T-helper 1 cell treated with Interleukin-12 subunit alpha and Interleukin-12 subunit beta and Interleukin-4 antibody, amounts not matched to agents 30 μg/mL and 1 μg/mL, for 36 hours (primary cell): ENCODE measurements around the gene NF2.

ENCODE experiments used
- H3K27ac Mint-ChIP-seq: one replicate; pipeline ENCODE4 v1.8.0; 2021; ENCODE audit warnings: mild to moderate bottlenecking, mixed read lengths
- H3K27me3 Mint-ChIP-seq: one replicate; pipeline ENCODE4 v1.8.0; 2021; ENCODE audit warnings: low read depth, mixed read lengths
- H3K36me3 Mint-ChIP-seq: one replicate; pipeline ENCODE4 v1.8.0; 2021; ENCODE audit warnings: low read depth, mixed read lengths
- H3K4me1 Mint-ChIP-seq: one replicate; pipeline ENCODE4 v1.8.0; 2021; ENCODE audit warnings: low read depth, mixed read lengths
- H3K4me3 Mint-ChIP-seq: one replicate; pipeline ENCODE4 v1.8.0; 2021; ENCODE audit warnings: mild to moderate bottlenecking, moderate library complexity, mixed read lengths
- H3K9me3 Mint-ChIP-seq: one replicate; pipeline ENCODE4 v1.8.0; 2021; ENCODE audit warnings: mixed read lengths

The NF2 gene

DNA sequence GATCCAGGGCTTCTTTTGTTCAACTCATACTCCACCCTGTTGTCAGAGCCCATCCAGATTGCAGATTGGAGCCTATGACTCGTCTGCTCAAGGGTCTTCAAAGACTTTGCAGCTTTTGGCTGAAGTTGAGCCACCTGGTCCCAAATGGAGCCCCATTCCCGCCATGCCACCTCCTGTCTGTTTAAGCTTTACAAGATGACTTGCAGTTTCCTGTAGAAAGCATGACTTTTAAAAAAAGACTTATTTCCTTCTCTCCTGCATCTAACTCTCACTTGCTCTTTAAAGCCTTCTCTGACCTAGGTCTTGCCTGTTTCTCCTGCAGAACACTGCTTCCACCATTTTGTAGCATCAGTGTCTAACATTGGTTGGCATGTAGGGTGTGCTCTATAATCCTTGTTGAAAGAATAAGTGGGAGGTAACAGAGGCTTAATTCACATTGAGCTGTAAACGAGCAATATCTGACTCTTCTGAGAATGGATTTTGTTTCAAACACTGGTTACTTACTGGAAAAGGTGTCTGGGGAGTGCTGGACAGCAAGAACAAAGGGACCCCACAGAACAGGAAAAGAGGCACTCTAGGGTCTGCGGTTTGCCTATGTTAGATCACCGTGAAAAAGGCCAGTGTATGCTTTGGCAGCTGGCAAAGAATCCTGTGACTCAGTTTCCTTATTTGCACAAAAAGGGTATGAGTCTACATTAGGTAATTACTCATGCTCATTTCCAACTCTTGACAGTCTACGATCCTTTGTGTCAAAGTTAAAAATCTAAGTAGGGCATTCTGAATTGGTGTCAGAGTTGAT is 30.3 kb downstream of the NF2 start:
- Mint-ChIP-seq H3K27ac (no peak overlapping the region), H3K36me3 (peaks cover 14% of the 10 kb centered on the region), H3K4me1 (peaks cover 32% of the 10 kb centered on the region), H3K27me3 (no peaks in the 10 kb centered on the region), H3K4me3 (no peak overlapping the region), H3K9me3 (no peaks in the 10 kb centered on the region)

DNA sequence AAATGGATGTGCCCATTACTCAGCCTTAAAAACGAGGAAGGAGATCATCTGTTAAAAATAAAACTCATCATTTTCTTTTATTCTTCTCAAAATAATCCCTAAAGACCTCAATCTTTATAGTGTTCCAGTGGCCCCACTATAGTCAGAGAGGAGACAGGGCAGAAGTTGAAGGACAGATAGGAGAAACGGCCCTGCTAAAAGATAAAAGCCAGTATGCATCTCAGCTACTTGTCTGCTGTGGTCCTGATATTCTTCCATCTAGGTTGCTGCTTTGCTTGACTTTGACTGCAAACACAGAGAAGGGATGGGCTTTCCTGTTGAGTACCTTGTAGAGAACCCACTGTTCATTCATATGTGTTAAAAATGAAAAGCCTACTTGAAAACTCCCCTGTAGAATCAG is 31.4 kb downstream of the NF2 start:
- Mint-ChIP-seq H3K9me3 (no peaks in the 10 kb centered on the region), H3K4me3 (no peak overlapping the region), H3K36me3 (peaks cover 14% of the 10 kb centered on the region), H3K4me1 (peaks cover 30% of the 10 kb centered on the region), H3K27me3 (no peaks in the 10 kb centered on the region), H3K27ac (no peak overlapping the region)

DNA sequence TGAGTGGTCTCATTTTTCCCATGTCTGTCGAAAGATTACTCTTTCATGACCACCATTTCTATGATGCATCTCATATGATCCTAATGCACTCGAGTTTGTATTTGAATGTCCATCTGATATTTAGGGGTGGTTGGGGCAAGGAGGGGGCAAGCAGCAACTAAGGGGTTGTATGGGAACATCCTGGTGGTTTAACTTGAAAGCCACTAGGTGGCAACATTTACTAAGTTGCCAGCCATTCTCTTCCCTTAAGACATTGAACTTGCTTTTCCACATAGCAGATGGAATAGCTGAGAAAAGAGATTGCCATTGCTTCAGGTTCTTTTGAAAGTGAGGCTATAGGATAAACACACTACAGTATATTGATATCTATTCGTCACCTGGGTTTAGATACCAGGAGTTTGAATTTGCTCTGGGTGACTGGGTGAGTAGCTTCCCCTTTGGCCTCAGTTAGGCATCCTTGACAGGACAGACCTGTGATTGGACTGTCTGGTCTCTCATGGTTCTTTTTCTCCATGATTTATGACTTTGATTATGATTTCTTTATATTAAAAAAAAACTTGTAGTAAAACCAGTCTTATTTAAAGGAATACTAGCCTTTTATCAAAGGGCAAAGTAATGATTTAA is 32.4 kb downstream of the NF2 start:
- H3K27ac Mint-ChIP-seq: no peak overlapping the region
- no peak overlapping the region for H3K4me3 Mint-ChIP-seq
- peaks cover 30% of the 10 kb centered on the region for H3K4me1 Mint-ChIP-seq
- H3K36me3 Mint-ChIP-seq: peaks cover 14% of the 10 kb centered on the region
- no peaks in the 10 kb centered on the region for H3K27me3 Mint-ChIP-seq
- H3K9me3 Mint-ChIP-seq: no peaks in the 10 kb centered on the region

DNA sequence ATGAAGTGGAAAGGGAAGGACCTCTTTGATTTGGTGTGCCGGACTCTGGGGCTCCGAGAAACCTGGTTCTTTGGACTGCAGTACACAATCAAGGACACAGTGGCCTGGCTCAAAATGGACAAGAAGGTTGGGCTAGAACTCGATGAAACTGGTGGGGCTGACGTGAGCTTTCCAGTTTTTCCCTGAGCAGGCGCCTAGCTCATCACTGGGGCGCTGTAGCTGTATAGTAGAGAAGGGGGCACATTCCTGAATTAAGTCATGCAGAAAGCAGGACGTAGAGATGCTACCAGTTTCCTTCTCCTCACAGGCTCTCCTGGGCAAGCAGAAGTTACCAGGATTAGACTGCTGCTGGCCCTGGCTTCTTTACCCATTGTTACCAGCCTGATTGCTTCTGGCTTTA is 33.3 kb downstream of the NF2 start:
- H3K27ac Mint-ChIP-seq: no peak overlapping the region
- peaks cover 16% of the 10 kb centered on the region for H3K36me3 Mint-ChIP-seq
- H3K4me3 Mint-ChIP-seq: no peak overlapping the region
- no peaks in the 10 kb centered on the region for H3K9me3 Mint-ChIP-seq
- peaks cover 36% of the 10 kb centered on the region for H3K4me1 Mint-ChIP-seq
- no peaks in the 10 kb centered on the region for H3K27me3 Mint-ChIP-seq

DNA sequence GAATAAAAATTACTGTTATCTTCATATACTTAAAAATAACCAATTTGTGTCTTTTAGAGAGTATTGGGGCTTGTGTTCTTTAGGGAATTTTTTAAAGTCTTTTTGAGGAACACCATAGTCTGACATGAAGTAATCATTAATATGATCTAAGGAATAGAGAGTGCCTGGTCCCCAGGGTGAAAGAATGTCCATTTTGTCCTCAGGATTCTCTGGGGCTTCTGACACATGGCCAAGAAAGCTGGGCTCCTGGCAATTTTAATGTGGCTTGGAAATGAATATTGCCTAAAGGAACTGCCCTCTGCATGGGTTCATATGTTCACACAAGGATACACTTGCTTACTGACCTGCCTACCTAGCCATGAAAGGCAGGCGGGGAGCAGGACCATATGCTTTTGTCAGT is 33.7 kb downstream of the NF2 start:
- Mint-ChIP-seq H3K9me3 (no peaks in the 10 kb centered on the region), H3K27ac (no peak overlapping the region), H3K36me3 (peaks cover 20% of the 10 kb centered on the region), H3K27me3 (no peaks in the 10 kb centered on the region), H3K4me3 (no peak overlapping the region), H3K4me1 (peaks cover 38% of the 10 kb centered on the region)

DNA sequence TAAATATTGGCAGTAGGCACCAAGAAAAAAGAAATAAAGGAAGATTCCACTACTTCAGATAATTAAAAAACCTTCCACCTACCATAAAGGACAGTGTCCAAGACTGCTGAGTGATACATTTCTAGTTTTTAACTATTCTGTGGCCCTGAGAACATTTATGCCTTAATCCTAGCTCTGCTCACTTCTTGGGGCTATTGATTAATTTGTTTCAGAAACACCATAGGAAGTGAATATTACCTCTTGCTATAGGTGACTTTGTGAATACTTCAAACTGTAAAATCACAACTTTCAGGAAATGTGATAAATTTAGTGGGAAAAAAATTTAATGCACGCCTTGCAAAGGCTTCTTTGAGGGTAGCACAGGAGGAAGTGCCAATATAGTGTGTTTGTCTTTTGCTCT is 35.2 kb downstream of the NF2 start:
- no peaks in the 10 kb centered on the region for H3K27me3 Mint-ChIP-seq
- H3K4me3 Mint-ChIP-seq: no peak overlapping the region
- H3K4me1 Mint-ChIP-seq: peaks cover 33% of the 10 kb centered on the region
- H3K9me3 Mint-ChIP-seq: no peaks in the 10 kb centered on the region
- no peak overlapping the region for H3K27ac Mint-ChIP-seq
- peaks cover 27% of the 10 kb centered on the region for H3K36me3 Mint-ChIP-seq

DNA sequence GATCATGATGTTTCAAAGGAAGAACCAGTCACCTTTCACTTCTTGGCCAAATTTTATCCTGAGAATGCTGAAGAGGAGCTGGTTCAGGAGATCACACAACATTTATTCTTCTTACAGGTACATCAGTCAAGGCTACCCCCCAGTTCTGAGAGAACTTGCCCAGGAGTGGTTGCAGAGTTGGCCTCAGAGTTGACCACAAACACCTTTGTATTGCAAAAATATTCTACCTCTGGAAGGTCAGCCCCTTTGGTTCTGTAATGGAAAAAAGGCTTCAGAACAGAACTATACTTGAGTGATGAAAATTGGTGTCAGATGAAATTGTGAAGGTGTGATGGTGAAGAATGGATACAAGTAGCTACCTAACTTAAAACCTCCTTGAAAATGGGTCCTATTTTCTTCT is 35.7 kb downstream of the NF2 start:
- Mint-ChIP-seq H3K4me1 (peaks cover 28% of the 10 kb centered on the region), H3K27ac (no peak overlapping the region), H3K9me3 (no peaks in the 10 kb centered on the region), H3K27me3 (no peaks in the 10 kb centered on the region), H3K36me3 (peaks cover 27% of the 10 kb centered on the region), H3K4me3 (no peak overlapping the region)

DNA sequence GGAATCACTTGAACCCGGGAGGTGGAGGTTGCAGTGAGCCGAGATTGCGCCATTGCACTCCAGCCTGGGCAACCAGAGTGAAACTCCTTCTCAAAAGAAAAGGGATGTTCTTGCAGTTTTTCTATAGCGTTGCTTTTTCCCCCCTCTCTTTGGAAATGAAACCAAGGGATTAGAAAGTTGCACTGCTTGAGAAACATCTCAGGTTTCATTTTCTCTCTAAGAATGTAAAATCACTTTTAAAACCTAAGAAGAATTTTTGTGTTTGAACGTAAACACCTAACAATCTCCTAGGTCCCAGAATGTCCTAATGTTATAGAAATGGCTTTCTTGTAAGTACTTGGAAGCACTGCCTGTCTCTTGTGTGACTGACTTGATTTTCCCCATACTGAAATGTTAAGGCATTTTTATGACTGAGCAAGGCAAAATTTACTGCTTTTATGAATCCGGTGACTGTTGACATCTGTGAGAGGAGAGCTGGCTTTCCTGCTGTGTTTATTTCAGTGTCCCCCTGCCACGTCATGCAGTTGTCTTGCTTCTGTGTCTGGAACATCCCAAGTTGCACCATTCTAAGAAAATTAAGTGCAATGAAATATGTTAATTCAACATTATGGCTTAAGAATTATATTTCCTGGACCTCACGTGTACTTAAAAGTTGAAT is 37.7 kb downstream of the NF2 start:
- H3K27ac Mint-ChIP-seq: peak overlapping the region; percentile 41
- no peaks in the 10 kb centered on the region for H3K27me3 Mint-ChIP-seq
- H3K4me3 Mint-ChIP-seq: no peak overlapping the region
- no peaks in the 10 kb centered on the region for H3K9me3 Mint-ChIP-seq
- peaks cover 24% of the 10 kb centered on the region for H3K4me1 Mint-ChIP-seq
- peaks cover 31% of the 10 kb centered on the region for H3K36me3 Mint-ChIP-seq

DNA sequence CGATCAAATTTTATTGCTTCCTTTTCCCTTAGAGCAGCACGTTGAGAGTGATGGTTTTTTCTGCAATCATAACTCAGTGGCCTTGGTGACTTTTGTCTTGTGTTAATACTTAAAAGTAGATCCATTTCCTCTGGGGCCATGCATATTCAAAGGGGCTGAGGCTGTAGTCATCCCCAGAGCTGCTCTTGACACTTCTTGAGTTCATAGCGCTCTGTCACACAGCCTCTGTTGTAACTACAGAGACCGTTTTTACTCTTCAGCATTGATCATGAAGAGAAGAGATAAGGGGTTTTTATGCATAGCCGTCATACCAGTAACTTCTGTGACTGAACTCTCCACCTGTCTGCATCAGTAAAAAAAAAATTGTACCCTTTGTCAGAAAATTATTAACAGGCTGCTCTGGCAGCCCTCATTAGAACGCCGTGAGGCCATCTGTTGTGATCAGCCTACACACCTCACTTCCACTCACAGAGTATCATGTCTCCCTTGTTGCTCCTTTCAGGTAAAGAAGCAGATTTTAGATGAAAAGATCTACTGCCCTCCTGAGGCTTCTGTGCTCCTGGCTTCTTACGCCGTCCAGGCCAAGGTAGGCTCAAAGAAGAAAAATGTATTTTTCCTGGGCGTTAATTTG is 38.4 kb downstream of the NF2 start:
- H3K36me3 Mint-ChIP-seq: peaks cover 31% of the 10 kb centered on the region
- no peaks in the 10 kb centered on the region for H3K27me3 Mint-ChIP-seq
- H3K27ac Mint-ChIP-seq: peak overlapping the region; percentile 41
- H3K4me1 Mint-ChIP-seq: peaks cover 24% of the 10 kb centered on the region
- H3K4me3 Mint-ChIP-seq: peak overlapping the region; percentile 22
- no peaks in the 10 kb centered on the region for H3K9me3 Mint-ChIP-seq

DNA sequence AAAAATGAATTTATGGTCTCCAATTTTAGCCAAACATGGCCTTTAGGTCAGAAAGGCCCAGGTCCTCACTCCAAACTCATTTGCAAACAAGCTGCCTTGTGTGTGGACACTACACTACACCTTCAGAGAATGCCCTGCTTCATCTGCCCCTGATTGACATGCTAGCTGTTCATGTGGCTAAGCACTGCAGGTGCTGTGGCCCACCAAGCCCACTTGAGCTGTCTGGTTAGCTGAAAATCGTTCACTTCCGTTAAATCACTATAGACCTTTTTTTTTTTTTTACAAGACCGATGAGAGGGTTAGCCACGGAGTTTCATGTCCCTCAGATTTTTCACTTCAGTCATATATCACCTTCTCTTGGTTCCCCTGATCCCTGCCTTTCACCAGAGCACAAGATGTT is 39.3 kb downstream of the NF2 start:
- Mint-ChIP-seq H3K27me3 (no peaks in the 10 kb centered on the region), H3K4me1 (peaks cover 24% of the 10 kb centered on the region), H3K4me3 (no peak overlapping the region), H3K27ac (peak overlapping the region; percentile 71), H3K36me3 (peaks cover 31% of the 10 kb centered on the region), H3K9me3 (no peaks in the 10 kb centered on the region)

DNA sequence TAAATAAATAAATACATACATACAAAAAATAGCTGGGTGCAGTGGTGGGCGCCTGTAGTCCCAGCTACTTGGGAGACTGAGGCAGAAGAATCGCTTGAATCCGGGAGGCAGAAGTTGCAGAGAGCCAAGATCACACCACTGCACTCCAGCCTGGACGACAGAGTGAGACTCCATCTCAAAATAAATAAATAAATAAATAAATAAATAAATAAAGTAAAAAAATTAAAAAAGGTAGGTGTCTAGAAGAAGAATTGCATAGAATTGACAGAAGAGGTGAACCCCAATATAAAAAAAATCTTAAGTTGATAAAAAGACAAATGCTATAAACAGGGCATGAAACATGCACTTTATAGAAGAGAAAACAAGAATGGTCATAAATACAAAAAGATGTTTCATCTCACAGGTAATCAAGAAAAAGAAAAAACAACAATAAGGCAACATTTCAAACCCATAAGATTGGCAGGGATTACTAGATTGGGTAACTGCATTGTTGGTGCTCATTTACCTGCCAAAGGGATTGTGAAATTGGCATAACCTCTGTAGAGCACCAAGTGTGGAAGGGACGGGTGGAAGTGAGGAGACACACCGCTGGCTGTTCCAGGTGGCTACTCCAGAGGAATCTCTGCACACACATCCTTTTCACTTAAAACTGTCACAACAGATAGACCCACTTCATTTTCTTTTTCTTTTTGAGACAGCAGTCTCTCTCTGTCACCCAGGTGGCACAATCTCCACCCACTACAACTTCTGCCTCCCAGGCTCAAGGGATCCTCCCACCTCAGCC is 44.7 kb downstream of the NF2 start:
- H3K9me3 Mint-ChIP-seq: no peaks in the 10 kb centered on the region

DNA sequence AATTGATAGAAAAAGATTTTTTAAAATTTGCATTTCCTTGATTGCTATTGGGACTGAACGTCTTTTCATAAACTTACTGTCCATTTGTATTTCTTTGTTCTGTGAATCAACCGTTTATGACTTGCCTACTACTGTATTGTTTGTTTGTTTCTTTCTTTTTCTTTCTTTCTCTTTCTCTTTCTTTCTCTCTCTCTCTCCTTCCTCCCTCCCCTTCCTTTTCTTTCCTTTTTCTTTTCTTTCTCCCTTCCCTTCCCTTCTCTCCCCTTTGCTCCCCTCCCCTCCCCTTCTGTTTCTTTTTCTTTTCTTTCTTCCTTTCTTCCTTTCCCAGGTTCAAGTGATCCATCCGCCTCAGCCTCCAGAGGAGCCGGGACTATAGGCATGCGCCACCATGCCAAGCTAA is 46.9 kb downstream of the NF2 start:
- H3K36me3 Mint-ChIP-seq: peaks cover 19% of the 10 kb centered on the region
- no peaks in the 10 kb centered on the region for H3K4me1 Mint-ChIP-seq
- H3K9me3 Mint-ChIP-seq: no peaks in the 10 kb centered on the region
- peak overlapping the region; percentile 9 for H3K27ac Mint-ChIP-seq
- no peaks in the 10 kb centered on the region for H3K27me3 Mint-ChIP-seq
- no peak overlapping the region for H3K4me3 Mint-ChIP-seq

More for the DNA sequence above, 44.7 kb downstream of the NF2 start:
- H3K36me3 Mint-ChIP-seq: peaks cover 17% of the 10 kb centered on the region
- H3K27ac Mint-ChIP-seq: no peak overlapping the region
- H3K27me3 Mint-ChIP-seq: no peaks in the 10 kb centered on the region
- no peak overlapping the region for H3K4me3 Mint-ChIP-seq
- H3K4me1 Mint-ChIP-seq: no peaks in the 10 kb centered on the region

DNA sequence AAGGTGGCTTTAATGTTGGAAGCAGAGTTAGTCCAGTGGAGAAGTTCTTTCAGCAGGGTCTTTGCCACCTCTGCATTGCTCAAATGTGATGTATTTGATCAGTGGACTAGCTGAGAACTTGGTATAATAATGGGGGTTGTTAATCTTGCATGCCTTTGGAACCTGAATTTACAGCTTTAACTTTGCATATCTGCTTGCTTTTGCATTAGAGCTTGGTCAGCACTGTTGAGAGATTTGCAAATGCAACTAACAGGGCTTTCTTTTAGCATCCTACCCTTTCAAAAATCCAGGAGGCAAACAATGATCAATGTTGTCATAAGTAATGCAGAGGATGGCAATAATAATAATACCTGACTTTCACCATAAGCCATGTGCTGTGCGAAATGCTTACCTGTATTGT is 48.2 kb downstream of the NF2 start:
- no peaks in the 10 kb centered on the region for H3K4me1 Mint-ChIP-seq
- no peak overlapping the region for H3K4me3 Mint-ChIP-seq
- peaks cover 16% of the 10 kb centered on the region for H3K36me3 Mint-ChIP-seq
- H3K27ac Mint-ChIP-seq: no peak overlapping the region
- no peaks in the 10 kb centered on the region for H3K9me3 Mint-ChIP-seq
- no peaks in the 10 kb centered on the region for H3K27me3 Mint-ChIP-seq

DNA sequence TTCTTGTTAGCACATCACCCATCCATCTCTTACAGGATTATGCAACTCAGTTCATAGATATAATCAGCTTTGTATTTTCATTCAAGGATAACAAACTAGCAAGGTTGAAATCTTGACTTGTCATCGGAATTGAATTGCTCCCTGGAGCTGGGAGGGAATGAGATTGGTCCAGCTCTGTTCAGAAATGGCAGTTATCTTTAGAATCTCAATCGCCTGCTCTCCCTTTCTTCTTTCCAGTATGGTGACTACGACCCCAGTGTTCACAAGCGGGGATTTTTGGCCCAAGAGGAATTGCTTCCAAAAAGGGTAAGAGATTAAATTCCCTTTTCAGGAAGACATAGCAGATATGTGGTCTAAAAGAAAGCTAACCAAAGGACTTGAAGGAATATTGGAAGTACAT is 51.0 kb downstream of the NF2 start:
- H3K36me3 Mint-ChIP-seq: peaks cover 15% of the 10 kb centered on the region
- no peaks in the 10 kb centered on the region for H3K4me1 Mint-ChIP-seq
- H3K27ac Mint-ChIP-seq: no peak overlapping the region
- H3K27me3 Mint-ChIP-seq: no peaks in the 10 kb centered on the region
- H3K9me3 Mint-ChIP-seq: no peaks in the 10 kb centered on the region
- H3K4me3 Mint-ChIP-seq: no peak overlapping the region
